Ectodermal cell (in vitro differentiated cells): Measurements from ENCODE around the gene BOK.
A peak's percentile ranks its signal among the peaks of the same experiment; 100 is the strongest.

ENCODE experiments used
- H3K27ac ChIP-seq: 2 replicates; pipeline ENCODE4 v1.7.0; 2013; ENCODE audit warnings: mild to moderate bottlenecking, low read depth, low read length; ENCODE audit not compliant: insufficient read depth, poor library complexity, severe bottlenecking
- H3K27me3 ChIP-seq: 2 replicates; pipeline ENCODE4 v1.7.0; 2013; ENCODE audit warnings: mild to moderate bottlenecking, low read length; ENCODE audit not compliant: insufficient read depth, control insufficient read depth, poor library complexity, severe bottlenecking
- H3K36me3 ChIP-seq: one replicate; pipeline ENCODE4 v1.7.0; 2013; ENCODE audit warnings: low read length; ENCODE audit not compliant: control insufficient read depth, insufficient read depth
- H3K4me1 ChIP-seq: one replicate; pipeline ENCODE4 v1.7.0; 2013; ENCODE audit warnings: low read length; ENCODE audit not compliant: control insufficient read depth, insufficient read depth
- H3K4me3 ChIP-seq: 2 replicates; pipeline ENCODE4 v1.7.0; 2013; ENCODE audit warnings: low read depth, low read length, control low read depth; ENCODE audit not compliant: insufficient read depth
- H3K9me3 ChIP-seq: 2 replicates; pipeline ENCODE4 v1.7.0; 2013; ENCODE audit warnings: mild to moderate bottlenecking, low read length, moderate library complexity; ENCODE audit not compliant: control insufficient read depth
- WGBS, 2 experiments: methylation state at CpG; one replicate each; pipeline ENCODE4 v1.1.7; 2013; ENCODE audit warnings: missing lambda C conversion rate in 2 of 2; 5-methylcytosine and 5-hydroxymethylcytosine counted together

Gene BOK

GRCh38 chr2:241602720-241603119 lies 44.2 kb downstream of the BOK start:
- no peaks in the 10 kb centered on the region for H3K4me1 ChIP-seq
- WGBS, 2 experiments = 96 to 97% methylated on average over 17 of the region's 17 CpGs
- no peaks in the 10 kb centered on the region for H3K27me3 ChIP-seq
- H3K9me3 ChIP-seq = no peaks in the 10 kb centered on the region
- no peak overlapping the region for H3K4me3 ChIP-seq
- no peak overlapping the region for H3K27ac ChIP-seq
- H3K36me3 ChIP-seq = peaks cover 6% of the 10 kb centered on the region

GRCh38 chr2:241603686-241604085 lies 45.1 kb downstream of the BOK start:
- WGBS, 2 experiments = 94% methylated on average over 5 of the region's 5 CpGs

GRCh38 chr2:241606186-241606585 lies 47.6 kb downstream of the BOK start:
- no peaks in the 10 kb centered on the region for H3K9me3 ChIP-seq
- H3K4me3 ChIP-seq = no peak overlapping the region
- 93 to 97% methylated on average over 8 of the region's 8 CpGs for WGBS, 2 experiments
- peaks cover 6% of the 10 kb centered on the region for H3K36me3 ChIP-seq
- no peaks in the 10 kb centered on the region for H3K27me3 ChIP-seq
- no peaks in the 10 kb centered on the region for H3K4me1 ChIP-seq
- no peak overlapping the region for H3K27ac ChIP-seq

More at GRCh38 chr2:241603686-241604085, 45.1 kb downstream of the BOK start:
- H3K9me3 ChIP-seq = no peaks in the 10 kb centered on the region
- H3K4me1 ChIP-seq = no peaks in the 10 kb centered on the region
- H3K4me3 ChIP-seq = no peak overlapping the region
- H3K36me3 ChIP-seq = peaks cover 6% of the 10 kb centered on the region
- no peaks in the 10 kb centered on the region for H3K27me3 ChIP-seq
- H3K27ac ChIP-seq = no peak overlapping the region

GRCh38 chr2:241607162-241607885 lies 48.8 kb downstream of the BOK start:
- H3K4me3 ChIP-seq = no peak overlapping the region
- WGBS, 2 experiments = 94 to 96% methylated on average over 27 of the region's 27 CpGs

GRCh38 chr2:241608881-241609280 lies 50.3 kb downstream of the BOK start:
- Histone ChIP-seq H3K4me3 (no peak overlapping the region), H3K4me1 (peaks cover 6% of the 10 kb centered on the region), H3K36me3 (peaks cover 6% of the 10 kb centered on the region), H3K27me3 (no peaks in the 10 kb centered on the region), H3K9me3 (no peaks in the 10 kb centered on the region), H3K27ac (no peak overlapping the region)
- WGBS, 2 experiments = 94 to 95% methylated on average over 10 of the region's 10 CpGs

More at GRCh38 chr2:241607162-241607885, 48.8 kb downstream of the BOK start:
- peaks cover 6% of the 10 kb centered on the region for H3K36me3 ChIP-seq
- no peaks in the 10 kb centered on the region for H3K4me1 ChIP-seq
- H3K27me3 ChIP-seq = no peaks in the 10 kb centered on the region
- H3K27ac ChIP-seq = no peak overlapping the region
- no peaks in the 10 kb centered on the region for H3K9me3 ChIP-seq

- Histone ChIP-seq H3K4me1 (peaks cover 6% of the 10 kb centered on the region), H3K36me3 (peaks cover 6% of the 10 kb centered on the region), H3K4me3 (peak overlapping the region; percentile 50), H3K27ac (no peak overlapping the region), H3K9me3 (no peaks in the 10 kb centered on the region), H3K27me3 (no peaks in the 10 kb centered on the region)
- 6 to 7% methylated on average over 76 of the region's 76 CpGs for WGBS, 2 experiments
These were observed 51.6 kb downstream of the BOK start for GRCh38 chr2:241609859-241610793.

GRCh38 chr2:241611062-241611461 lies 52.5 kb downstream of the BOK start:
- Histone ChIP-seq H3K4me3 (no peak overlapping the region), H3K36me3 (peaks cover 3% of the 10 kb centered on the region), H3K27me3 (no peaks in the 10 kb centered on the region), H3K4me1 (peaks cover 6% of the 10 kb centered on the region), H3K27ac (no peak overlapping the region), H3K9me3 (no peaks in the 10 kb centered on the region)
- WGBS, 2 experiments = 90 to 93% methylated on average over 13 of the region's 13 CpGs

- Histone ChIP-seq H3K27ac (no peak overlapping the region), H3K36me3 (no peaks in the 10 kb centered on the region), H3K4me3 (no peak overlapping the region), H3K27me3 (no peaks in the 10 kb centered on the region), H3K4me1 (peaks cover 6% of the 10 kb centered on the region), H3K9me3 (no peaks in the 10 kb centered on the region)
- WGBS, 2 experiments = 92 to 95% methylated on average over 19 of the region's 20 CpGs
These were observed 53.8 kb downstream of the BOK start for GRCh38 chr2:241612156-241613016.

- Histone ChIP-seq H3K4me3 (no peak overlapping the region), H3K9me3 (no peaks in the 10 kb centered on the region), H3K27ac (no peak overlapping the region), H3K36me3 (no peaks in the 10 kb centered on the region), H3K27me3 (no peaks in the 10 kb centered on the region), H3K4me1 (peaks cover 6% of the 10 kb centered on the region)
- 88 to 92% methylated on average over 14 of the region's 15 CpGs for WGBS, 2 experiments
These were observed 54.7 kb downstream of the BOK start for GRCh38 chr2:241613017-241613780.
